HG02798 (cell line): ENCODE results near the gene ACSF3.
"Not testable (repeated sequence)": the region's sequence is repeated elsewhere in the genome, so short reads cannot be mapped to it uniquely, and the experiment has no call there.

Source experiments
- ATAC-seq: cut with Tn5 transposase; IDR thresholded peaks from one replicate; pipeline ENCODE4 v1.9.1; 2021; ENCODE audit warnings: mild to moderate bottlenecking; ENCODE audit not compliant: unreplicated experiment, poor library complexity

The ACSF3 gene

DNA sequence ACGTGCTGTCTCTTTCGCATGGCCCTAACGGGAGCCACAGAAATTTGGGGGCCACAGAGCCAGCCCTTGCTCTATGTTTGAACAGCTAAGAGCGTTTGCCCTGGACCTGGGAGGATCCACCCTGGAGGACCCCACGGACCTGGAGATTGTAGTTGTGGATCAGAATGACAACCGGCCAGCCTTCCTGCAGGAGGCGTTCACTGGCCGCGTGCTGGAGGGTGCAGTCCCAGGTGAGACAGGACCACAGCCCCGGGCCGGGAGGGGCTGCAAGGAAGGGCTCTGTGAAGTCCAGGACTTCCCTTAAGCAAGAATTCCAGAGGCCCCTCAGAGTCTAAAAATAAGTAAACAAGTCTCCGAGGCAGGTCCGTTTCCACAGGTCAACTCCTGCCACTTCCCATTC is 89.8 kb downstream of the ACSF3 start:
- no peak for ATAC-seq

DNA sequence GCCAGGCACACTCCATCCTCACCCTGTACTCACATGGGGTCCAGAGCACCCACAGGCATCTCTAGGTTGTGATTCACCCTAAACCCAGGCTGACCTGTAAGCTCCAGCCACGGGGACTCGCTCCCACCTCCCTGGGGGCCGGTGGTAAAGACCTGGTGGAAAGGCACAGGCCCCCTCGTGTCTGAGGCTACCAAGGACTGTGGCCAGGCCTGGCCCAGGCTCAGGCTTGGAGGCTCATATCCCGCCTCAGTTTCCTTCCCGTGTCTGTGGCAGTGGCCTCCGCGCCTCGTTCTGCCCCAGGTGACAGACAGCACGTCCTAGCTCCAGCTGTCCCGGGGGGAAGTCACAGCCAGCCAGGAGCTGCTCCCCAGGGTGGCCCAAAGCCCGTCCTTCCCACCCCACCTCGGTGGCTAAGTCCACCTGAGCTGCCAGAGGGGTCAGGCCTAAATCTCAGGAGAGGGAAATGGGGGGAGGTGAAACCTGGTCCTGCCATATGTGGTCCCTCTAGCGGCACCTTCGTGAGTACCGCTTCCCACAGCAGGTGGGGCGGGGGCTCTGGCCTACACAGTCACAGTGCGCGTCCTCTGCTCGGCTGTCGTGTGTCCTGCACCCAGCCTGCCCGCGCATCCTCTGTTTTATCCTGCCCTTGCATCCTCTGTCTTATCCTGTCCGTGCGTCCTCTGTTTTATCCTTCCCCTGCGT is 90.5 kb downstream of the ACSF3 start:
- ATAC-seq = no peak

DNA sequence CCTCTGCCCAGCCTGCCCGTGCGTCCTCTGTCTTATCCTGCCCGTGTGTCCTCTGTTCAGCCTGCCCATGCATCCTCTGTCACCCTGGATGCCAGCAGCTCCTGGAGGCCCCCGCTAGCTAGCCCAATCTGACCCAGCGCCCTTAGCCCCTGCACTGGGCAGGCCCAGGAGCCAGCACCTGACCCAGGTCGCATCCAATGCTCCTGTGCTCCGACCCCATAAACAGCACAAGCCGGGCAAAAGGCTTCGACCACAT is 91.0 kb downstream of the ACSF3 start:
- ATAC-seq = no peak

DNA sequence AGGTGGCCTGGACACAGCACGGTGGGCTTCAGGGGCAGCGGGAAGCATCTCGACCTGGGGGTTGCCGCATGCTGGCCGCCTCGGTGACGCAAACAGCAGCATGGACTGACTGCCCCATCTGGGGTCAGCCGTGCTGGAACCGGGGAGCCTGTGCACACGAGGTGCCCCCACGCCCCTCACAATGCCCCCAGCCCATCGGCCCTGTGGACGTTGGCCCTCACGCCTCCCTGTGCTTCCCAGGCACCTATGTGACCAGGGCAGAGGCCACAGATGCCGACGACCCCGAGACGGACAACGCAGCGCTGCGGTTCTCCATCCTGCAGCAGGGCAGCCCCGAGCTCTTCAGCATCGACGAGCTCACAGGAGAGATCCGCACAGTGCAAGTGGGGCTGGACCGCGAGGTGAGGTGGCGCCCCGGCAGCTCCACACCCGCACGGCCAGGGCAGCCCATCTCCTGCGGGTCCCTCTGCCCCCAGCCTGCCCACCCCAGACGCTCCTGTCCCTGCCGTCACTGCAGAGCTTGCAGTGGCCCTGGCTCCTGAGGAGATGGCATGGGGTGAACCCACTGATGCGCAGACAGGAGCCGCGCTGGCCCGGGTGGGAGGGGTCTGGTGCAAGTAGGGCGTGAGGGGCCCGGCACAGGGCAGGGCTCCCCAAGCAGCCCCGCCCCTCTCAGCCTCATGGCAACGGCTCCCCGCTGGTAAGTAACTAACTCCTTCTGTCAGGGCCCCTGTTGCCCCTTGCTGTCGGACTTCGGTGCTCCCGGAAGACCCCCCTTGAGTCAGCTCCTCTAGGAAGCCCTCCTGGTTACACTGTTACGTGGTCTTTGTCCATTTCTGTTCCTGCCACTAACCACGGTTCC is 91.5 kb downstream of the ACSF3 start:
- no peak for ATAC-seq

DNA sequence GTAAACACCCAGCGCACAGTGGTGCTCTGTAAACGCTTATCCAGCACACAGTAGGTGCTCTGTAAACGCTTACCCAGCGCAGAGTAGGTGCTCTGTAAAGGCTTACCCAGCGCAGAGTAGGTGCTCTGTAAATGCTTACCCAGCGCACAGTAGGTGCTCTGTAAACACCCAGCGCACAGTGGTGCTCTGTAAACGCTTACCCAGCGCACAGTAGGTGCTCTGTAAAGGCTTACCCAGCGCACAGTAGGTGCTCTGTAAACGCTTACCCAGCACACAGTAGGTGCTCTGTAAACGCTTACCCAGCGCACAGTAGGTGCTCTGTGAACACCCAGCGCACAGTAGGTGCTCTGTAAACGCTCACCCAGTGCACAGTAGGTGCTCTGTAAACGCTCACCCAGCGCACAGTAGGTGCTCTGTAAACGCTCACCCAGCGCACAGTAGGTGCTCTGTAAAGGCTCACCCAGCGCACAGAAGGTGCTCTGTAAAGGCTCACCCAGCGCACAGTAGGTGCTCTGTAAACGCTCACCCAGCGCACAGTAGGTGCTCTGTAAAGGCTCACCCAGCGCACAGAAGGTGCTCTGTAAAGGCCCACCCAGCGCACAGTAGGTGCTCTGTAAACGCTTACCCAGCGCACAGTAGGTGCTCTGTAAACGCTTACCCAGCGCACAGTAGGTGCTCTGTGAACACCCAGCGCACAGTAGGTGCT is 92.4 kb downstream of the ACSF3 start:
- ATAC-seq = not testable (repeated sequence)

DNA sequence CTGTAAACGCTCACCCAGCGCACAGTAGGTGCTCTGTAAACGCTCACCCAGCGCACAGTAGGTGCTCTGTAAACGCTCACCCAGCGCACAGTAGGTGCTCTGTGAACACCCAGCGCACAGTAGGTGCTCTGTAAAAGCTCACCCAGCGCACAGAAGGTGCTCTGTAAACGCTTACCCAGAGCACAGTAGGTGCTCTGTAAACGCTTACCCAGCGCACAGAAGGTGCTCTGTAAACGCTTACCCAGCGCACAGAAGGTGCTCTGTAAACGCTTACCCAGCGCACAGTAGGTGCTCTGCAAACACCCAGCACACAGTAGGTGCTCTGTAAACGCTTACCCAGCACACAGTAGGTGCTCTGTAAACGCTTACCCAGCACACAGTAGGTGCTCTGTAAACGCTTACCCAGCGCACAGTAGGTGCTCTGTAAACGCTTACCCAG is 93.0 kb downstream of the ACSF3 start:
- ATAC-seq = not testable (repeated sequence)

DNA sequence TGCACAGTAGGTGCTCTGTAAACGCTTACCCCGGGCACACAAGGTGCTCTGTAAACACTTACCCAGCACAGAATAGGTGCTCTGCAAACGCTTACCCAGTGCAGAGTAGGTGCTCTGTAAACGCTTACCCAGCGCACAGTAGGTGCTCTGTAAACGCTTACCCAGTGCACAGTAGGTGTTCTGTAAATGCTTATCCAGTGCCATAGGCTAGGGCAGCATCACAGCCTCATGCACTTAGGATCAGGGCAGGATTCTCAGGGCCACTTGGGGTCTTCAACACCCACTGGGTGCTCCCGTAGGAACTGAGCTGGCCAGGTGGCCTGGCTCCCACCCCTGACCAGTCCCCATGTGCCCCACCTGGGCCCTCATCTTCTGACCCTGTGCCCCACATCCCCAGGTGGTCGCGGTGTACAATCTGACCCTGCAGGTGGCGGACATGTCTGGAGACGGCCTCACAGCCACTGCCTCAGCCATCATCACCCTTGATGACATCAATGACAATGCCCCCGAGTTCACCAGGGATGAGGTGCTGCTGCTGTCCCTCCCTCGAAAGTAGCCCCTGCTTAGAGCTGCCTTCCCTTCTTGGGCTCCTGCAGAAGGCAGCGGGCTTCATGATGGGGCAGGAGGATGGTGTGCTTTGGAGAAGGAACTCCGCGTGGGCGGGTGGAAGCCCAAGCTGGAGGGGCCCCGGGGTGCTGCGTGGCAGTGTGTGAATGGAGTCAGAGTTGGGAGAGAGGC is 93.5 kb downstream of the ACSF3 start:
- ATAC-seq = no peak

DNA sequence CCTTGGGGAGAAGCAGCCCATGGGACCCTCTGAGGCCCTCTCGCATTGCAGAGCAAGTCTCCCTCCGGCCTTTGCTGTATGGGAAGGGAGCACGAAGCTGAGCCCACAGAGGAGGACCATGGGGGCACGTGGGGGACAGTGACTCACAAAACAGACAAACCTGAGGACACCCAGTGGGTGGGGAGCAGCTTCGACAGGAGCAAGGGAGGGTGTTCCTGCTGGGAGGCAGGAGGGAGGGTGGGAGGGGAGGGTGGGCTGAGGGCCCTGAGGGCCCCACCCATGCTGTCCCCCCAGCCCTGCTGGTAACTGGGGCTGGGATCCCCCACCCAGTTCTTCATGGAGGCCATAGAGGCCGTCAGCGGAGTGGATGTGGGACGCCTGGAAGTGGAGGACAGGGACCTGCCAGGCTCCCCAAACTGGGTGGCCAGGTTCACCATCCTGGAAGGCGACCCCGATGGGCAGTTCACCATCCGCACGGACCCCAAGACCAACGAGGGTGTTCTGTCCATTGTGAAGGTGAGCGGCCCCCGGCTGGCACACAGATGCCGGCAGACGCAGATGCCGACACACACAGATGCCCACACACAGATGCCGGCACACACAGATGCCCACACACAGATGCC is 94.2 kb downstream of the ACSF3 start:
- ATAC-seq = no peak

DNA sequence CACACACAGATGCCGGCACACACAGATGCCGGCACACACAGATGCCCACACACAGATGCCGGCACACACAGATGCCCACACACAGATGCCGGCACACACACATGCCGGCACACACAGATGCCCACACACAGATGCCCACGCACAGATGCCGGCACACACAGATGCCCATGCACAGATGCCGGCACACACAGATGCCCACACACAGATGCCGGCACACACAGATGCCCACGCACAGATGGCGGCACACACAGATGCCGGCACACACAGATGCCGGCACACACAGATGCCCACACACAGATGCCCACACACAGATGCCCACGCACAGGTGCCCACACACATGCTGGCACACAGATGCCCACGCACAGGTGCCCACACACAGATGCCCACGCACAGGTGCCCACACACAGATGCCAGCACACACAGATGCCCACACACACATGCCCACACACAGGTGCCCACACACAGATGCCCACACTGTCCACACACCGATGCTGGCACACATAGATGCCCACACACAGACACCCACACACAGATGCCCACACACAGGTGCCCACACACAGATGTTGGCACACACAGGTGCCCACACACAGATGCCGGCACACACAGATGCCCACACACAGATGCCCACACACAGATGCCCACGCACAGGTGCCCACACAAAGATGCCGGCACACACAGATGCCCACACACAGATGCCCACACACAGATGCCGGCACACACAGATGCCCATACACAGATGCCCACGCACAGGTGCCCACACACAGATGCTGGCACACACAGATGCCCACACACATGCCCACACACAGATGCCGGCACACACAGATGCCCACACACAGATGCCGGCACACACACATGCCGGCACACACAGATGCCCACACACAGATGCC is 95.1 kb downstream of the ACSF3 start:
- ATAC-seq = not testable (repeated sequence)

DNA sequence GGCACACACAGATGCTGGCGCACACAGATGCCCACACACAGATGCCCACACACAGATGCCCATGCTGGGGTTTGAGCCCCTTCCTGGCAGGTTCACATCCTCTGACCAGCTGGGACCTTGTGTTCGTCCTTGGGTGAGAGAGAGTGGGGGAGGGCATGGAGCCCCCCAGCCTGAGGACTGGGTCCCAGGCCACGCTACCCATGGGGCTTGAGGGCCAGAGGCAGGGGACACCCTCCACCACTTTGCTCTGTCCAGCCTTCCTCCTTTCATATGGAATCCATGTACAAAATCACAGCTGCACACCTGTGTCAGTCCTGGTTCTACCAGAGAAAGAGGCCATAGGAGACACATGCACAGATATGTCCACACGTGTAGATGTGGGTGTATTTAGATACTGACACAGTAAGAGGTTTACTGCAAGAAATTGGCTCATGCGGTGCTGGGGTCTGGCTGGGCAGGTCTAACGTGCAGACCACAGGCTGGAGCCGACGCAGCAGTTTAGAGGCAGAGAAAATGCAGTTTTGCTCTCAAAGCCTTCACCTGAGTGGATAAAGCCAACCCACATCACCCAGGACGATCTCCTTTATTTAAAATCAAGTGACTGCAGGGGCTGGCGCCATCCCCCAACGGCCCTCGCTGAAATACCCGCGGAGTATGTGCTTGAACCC is 95.8 kb downstream of the ACSF3 start:
- ATAC-seq = no peak

DNA sequence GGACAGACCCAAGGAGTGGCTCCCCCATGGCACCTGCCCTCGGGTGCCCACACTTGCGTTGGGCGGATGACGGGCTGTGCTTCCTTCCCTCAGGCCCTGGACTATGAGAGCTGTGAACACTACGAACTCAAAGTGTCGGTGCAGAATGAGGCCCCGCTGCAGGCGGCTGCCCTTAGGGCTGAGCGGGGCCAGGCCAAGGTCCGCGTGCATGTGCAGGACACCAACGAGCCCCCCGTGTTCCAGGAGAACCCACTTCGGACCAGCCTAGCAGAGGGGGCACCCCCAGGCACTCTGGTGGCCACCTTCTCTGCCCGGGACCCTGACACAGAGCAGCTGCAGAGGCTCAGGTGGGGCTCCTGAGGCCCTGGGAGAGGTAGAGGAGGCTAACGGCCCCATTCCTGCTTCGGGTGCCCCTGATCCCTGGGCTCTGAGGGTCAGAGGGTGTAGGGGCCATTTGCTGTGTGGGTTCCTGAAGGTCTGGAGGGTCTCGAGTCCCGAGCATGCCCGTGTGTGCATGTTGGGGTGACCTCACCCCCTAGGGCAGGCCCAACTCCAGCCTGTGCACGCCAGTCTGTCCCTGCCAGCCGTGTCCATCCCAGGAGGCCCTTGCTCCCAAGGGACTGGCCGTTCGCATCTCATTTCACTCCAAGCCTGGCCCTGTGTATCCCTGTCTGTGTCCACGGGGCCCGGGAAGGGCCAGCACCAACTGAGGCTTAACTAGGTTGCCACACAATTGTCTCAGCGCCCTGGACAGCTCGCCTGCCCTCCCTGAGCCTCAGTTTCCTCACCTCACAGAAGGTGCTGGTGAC is 96.7 kb downstream of the ACSF3 start:
- ATAC-seq = no peak

DNA sequence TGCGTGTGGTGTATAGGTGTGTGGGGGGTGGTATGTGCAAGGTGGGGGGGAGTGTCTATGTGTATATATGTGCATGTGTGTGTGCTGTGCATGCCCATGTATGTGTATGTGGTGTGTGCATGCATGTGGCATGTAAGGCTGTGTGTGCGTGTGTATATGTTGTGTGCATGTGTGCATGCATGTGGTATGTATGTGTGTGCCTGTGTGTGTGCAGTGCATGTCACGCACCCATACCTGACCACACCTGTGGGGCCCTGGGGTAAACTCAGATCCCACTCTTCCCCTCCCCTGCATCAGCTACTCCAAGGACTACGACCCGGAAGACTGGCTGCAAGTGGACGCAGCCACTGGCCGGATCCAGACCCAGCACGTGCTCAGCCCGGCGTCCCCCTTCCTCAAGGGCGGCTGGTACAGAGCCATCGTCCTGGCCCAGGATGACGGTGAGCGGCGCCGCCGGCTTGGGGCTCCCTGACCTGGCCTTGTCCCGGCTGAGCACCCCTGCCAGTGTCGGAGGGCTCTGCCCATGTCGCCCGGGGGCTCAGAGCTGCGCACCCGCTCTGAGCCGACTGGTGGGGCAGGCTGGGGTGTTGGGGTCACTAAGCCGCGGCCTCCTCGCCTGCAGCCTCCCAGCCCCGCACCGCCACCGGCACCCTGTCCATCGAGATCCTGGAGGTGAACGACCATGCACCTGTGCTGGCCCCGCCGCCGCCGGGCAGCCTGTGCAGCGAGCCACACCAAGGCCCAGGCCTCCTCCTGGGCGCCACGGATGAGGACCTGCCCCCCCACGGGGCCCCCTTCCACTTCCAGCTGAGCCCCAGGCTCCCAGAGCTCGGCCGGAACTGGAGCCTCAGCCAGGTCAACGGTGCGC is 97.6 kb downstream of the ACSF3 start:
- ATAC-seq = no peak

DNA sequence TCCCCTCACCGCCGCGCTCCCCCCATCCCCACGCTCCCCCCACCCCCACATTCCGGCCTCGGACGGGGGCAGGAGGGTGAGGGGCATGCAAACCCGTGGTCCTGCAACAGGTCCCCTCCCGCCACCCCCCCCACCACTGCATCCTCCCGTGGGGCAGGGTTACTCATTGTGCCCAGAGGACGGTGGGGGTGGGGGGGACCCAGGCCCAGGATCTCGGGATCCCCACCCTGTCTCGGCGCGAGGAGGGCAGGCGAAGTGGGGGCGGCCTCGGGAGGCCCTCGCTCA is 98.2 kb downstream of the ACSF3 start:
- ATAC-seq = no peak

DNA sequence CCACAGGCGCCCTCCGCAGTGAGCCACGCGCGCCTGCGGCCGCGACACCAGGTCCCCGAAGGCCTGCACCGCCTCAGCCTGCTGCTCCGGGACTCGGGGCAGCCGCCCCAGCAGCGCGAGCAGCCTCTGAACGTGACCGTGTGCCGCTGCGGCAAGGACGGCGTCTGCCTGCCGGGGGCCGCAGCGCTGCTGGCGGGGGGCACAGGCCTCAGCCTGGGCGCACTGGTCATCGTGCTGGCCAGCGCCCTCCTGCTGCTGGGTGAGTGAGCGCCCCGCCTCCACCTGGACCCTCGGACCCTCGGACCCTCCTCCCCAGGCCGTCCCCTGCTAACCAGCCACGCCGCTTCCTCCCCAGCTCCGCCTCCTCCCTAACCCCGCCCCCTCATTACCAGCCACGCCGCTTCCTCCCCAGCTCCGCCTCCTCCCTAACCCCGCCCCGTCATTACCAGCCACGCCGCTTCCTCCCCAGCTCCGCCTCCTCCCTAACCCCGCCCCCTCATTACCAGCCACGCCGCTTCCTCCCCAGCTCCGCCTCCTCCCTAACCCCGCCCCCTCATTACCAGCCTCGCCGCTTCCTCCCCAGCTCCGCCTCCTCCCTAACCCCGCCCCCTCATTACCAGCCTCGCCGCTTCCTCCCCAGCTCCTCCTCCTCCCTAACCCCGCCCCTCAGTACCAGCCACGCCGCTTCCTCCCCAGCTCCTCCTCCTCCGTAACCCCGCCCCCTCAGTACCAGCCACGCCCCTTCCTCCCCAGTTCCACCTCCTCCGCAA is 98.7 kb downstream of the ACSF3 start:
- not testable (repeated sequence) for ATAC-seq

DNA sequence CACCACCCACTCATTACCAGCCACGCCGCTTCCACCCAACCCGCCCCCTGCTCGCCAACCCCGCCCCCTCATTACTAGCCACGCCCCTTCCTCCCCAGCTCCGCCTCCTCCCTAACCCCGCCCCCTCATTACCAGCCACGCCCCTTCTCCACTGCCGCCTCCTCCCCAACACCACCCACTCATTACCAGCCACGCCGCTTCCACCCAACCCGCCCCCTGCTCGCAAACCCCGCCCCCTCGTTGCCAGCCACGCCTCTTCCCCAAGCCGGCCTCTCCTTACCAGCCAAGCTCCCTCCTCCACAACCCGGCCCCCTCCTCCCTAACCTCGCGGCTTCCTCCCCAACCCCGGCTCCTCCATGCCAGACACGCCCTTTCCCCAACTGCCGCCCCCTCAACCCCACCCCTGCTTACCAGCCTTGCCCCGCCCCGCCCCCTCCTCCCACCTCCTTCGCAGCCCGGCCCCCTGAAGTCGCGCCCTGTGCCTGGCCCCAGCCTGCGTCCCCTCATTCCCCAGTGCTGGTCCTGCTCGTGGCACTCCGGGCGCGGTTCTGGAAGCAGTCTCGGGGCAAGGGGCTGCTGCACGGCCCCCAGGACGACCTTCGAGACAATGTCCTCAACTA is 99.4 kb downstream of the ACSF3 start:
- ATAC-seq = no peak
